Coronary artery (tissue), 2 donors: Measurements from ENCODE around the gene FUZ.

ENCODE experiments used
- DNase-seq: peaks from one replicate; pipeline ENCODE4 v3.0.0-alpha.2; 2017; ENCODE audit warnings: low spot score
- H3K27ac ChIP-seq, 2 donors: fragments of 200-600 bp; sonication (generic); one replicate each; pipeline ENCODE4 v1.5.1; 2016 to 2019
- H3K4me3 ChIP-seq: fragments of 200-600 bp; sonication (generic); 2 replicates; pipeline ENCODE4 v1.5.1; 2016; ENCODE audit warnings: mild to moderate bottlenecking, moderate library complexity
- CTCF ChIP-seq: fragments of 200-600 bp; sonication (generic); IDR thresholded peaks from one replicate; pipeline ENCODE4 v1.5.1; 2019; ENCODE audit warnings: antibody characterized with exemption

The FUZ gene

DNA sequence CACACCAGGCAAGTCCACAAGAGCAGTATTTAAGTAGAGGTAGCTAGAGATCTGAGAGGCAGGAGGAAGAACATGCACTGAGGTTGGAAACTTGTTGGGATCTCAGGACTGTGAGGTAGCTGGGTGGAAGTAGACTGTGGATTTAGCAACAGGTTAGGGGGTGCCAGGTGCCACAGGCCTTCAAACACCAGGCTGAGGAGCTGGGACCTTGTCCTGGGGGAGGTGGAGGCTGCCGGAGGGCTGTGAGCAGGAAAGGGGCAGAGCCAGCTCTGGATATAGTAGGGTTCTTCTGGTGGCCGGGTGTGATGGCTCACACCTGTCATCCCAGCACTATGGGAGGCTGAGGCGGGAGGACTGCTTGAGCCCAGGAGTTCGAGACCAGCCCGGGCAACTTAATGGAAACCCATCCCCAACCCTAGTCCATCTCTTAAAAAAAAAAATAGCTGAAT lies 3.1 kb downstream of the FUZ start:
- TF ChIP-seq CTCF = no peak
- Histone ChIP-seq H3K27ac (peak overlapping the region; percentile 86 to 98), H3K4me3 (peak overlapping the region; percentile 94)
- no peak for DNase-seq

DNA sequence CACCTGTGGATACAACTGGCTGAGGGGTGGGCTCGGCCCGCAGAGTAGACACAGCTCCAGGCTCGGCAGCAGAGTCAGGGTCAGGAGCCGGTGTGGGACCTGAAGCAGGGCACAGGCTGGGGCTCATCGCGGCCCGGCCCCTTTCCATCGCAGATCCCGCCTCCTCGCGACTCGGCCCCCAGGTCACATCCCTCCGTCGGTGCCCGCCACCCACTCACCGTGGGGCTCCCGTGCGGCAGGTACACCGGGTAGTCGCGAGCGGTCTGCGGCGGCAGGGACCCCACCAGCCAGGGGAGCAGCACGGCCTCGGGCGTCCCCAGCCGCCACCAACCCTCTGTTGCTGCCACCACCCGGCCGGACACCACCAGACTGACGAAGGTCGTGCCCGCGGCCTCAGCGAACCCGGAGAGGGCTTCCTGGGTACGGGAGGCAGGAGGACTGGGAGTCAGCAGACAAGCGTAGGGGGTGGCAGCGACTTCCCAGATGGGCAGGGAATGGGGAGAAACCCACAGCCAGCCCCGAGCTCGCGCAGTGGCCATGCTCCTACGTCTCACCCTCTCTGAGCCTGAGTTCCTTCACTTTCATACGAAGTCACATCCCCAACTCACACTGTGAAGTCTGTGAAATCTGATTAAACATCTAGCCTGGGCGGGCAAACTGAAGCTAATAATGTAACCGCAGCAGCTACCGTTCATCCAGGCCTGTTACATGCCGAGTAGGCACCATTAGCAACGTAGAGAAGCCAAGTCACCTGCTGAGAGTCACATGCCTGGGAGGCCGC lies 3.7 kb downstream of the FUZ start:
- Histone ChIP-seq H3K4me3 (peak overlapping the region; percentile 94), H3K27ac (peak overlapping the region; percentile 86 to 98)
- TF ChIP-seq CTCF = no peak
- peak; percentile 87 for DNase-seq

GRCh38 chr19:49808711-49809159 lies 4.4 kb downstream of the FUZ start:
- peak; percentile 95 for DNase-seq
- H3K27ac ChIP-seq = peak overlapping the region; percentile 86 to 98
- no peak for TF ChIP-seq CTCF
- peak overlapping the region; percentile 94 for H3K4me3 ChIP-seq

GRCh38 chr19:49807904-49808675 lies 5.0 kb downstream of the FUZ start:
- Histone ChIP-seq H3K27ac (peak overlapping the region; percentile 86 to 98), H3K4me3 (peak overlapping the region; percentile 94)
- DNase-seq = no peak
- no peak for TF ChIP-seq CTCF

DNA sequence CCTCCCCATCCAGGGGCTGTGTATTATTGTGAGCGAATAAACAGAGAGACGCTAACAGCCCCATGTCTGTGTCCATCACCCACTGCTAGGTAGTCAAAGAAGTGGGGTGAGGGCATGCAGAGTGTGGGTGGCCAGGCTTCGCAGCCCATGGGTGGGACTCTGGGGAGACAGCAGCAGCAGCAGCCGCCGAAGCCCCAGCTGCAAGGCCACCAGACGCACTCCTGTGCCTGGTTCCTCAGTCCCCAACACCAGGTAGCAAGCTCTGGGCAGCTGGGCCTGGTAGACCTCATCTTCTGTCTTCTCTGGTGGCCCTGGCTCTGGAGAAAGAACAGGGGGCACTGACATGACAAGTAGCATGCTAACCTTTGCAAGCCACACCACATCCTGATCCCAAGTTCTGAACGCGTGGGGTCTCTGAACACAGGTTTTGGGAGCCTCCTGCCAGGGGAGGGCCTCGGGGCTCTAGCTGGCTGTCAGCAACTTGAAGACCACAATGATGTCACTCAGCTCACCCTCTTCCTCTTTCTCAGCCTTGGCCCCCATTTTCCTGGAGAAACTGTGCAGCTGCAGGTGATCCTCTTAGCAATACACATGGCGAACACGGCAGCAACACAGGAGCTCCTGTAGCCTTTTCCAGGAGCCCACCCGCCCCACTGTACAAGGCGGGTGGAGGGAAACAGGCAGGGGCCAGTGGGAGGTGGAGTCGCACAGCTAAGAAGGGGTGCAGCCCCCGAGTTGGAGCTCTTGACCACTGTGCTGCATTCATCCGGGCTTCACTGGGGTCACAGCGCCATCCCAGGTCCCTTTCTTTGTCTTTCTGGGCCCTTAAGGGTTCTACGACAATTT lies 5.8 kb downstream of the FUZ start:
- Histone ChIP-seq H3K27ac (no peak overlapping the region), H3K4me3 (no peak overlapping the region)
- no peak for DNase-seq

DNA sequence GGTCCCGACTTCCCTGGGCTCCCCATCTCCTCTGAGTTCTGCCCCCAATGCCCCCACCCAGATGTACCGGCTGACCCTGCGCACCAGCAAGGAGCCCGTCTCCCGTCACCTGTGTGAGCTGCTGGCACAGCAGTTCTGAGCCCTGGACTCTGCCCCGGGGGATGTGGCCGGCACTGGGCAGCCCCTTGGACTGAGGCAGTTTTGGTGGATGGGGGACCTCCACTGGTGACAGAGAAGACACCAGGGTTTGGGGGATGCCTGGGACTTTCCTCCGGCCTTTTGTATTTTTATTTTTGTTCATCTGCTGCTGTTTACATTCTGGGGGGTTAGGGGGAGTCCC lies 6.5 kb downstream of the FUZ start:
- no peak overlapping the region for H3K4me3 ChIP-seq
- no peak overlapping the region for H3K27ac ChIP-seq
- no peak for TF ChIP-seq CTCF
- no peak for DNase-seq

More for the DNA sequence above, 5.8 kb downstream of the FUZ start:
- TF ChIP-seq CTCF = no peak
